Activated naive CD4-positive, alpha-beta T cell treated with anti-CD3 and anti-CD28 coated beads for 36 hours (primary cell): ENCODE data around the gene MAPKAPK5. TPM values are rescaled to one million over a fixed set of nuclear protein-coding genes. Genes with fewer than 3 reads are reported as not detected.
"Not testable (repeated sequence)": the region's sequence is repeated elsewhere in the genome, so short reads cannot be mapped to it uniquely, and the experiment has no call there.

Experiments
- CTCF ChIA-PET: fragments of 350-600 bp; sonication (Branson Sonifier 250); formaldehyde crosslinking; loops from one replicate; lab custom pipeline; 2021; ENCODE audit warnings: antibody characterized with exemption; lab: Charles Lee
- DNase-seq: peaks from one replicate; pipeline ENCODE4 v3.0.0-alpha.2; 2020
- H3K27ac Mint-ChIP-seq: one replicate; pipeline ENCODE4 v1.8.0; 2021; ENCODE audit warnings: mild to moderate bottlenecking, mixed read lengths
- H3K27me3 Mint-ChIP-seq: one replicate; pipeline ENCODE4 v1.8.0; 2021; ENCODE audit warnings: low read depth, mixed read lengths
- H3K36me3 Mint-ChIP-seq: one replicate; pipeline ENCODE4 v1.8.0; 2021; ENCODE audit warnings: low read depth, mixed read lengths
- H3K4me1 Mint-ChIP-seq: one replicate; pipeline ENCODE4 v1.8.0; 2021; ENCODE audit warnings: low read depth, mixed read lengths
- H3K4me3 Mint-ChIP-seq: one replicate; pipeline ENCODE4 v1.8.0; 2021; ENCODE audit warnings: mild to moderate bottlenecking, moderate library complexity, mixed read lengths
- H3K9me3 Mint-ChIP-seq: one replicate; pipeline ENCODE4 v1.8.0; 2021; ENCODE audit warnings: mixed read lengths
- intact Hi-C: fragments of 100-400 bp; cut with micrococcal nuclease; formaldehyde crosslinking; loops from one replicate; pipeline ENCODE4 v1.15.1; 2023
- total RNA-seq, 2 experiments: library from RNA; stranded (reverse); gene quantifications; one replicate each; pipeline ENCODE4 v1.2.3, GENCODE V29; 2021

The MAPKAPK5 gene
- total RNA-seq, 2 experiments from 2014 or later: 41.9 to 43.6 TPM

DNA sequence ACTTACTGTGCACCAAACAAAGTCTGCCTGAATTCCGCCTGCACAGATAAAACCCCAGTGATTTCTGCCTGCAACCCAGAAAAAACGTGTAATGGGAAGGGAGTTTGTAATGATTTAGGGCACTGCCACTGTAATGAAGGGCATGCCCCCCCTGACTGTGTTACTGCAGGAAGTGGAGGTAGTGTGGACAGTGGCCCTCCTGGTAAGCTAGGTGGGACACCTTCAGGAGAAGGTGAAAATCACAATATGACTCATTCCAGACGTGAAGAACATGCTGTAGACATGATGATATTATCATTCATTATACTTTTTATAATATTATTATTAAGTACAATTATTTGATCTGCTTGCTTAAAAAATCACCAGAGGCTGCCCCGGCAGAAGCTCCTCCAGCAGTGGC lies 59.2 kb downstream of the MAPKAPK5 start:
- CTCF ChIA-PET: no interaction called here
- Mint-ChIP-seq H3K27ac (no peak overlapping the region), H3K9me3 (peaks cover under 1% of the 10 kb centered on the region), H3K27me3 (no peaks in the 10 kb centered on the region), H3K36me3 (peaks cover 26% of the 10 kb centered on the region), H3K4me3 (no peak overlapping the region), H3K4me1 (no peaks in the 10 kb centered on the region)
- intact Hi-C loops: no loop called here
- no peak for DNase-seq

DNA sequence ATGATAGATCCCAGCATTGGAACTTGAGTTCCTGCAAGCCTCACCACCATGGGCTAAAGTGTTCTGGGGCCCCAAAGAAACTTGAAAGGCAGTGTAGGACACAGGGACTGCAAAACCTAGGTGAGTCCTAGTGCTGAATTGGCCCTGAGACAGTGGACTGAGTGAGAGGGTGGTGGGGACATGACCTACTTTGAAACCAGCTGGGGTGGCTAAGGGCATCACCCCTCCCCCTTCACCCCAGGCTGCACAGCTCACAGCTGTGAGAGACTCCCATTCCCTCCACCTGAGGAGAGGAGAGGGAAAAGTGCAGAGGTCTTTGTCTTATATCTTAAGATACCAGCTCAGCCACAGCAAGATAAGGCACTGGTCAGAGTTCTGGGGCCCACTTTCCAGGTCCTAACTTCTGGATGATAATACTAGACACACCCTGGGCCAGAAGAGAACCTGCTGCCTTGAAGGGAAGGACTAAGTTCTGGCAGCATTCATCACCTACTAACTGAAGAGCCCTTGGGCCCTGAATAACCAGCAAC lies 62.5 kb downstream of the MAPKAPK5 start:
- intact Hi-C loops: no loop called here
- Mint-ChIP-seq H3K27me3 (no peaks in the 10 kb centered on the region), H3K36me3 (peaks cover 29% of the 10 kb centered on the region), H3K4me1 (no peaks in the 10 kb centered on the region), H3K9me3 (peaks cover 12% of the 10 kb centered on the region), H3K4me3 (no peak overlapping the region), H3K27ac (no peak overlapping the region)
- DNase-seq: no peak
- CTCF ChIA-PET: interaction anchor here (0.6 to 1.5 kb wide), 2 partner anchors 92 to 110 kb away, joined by 3 to 6 read pairs; no protein-coding TSS in a partner anchor

DNA sequence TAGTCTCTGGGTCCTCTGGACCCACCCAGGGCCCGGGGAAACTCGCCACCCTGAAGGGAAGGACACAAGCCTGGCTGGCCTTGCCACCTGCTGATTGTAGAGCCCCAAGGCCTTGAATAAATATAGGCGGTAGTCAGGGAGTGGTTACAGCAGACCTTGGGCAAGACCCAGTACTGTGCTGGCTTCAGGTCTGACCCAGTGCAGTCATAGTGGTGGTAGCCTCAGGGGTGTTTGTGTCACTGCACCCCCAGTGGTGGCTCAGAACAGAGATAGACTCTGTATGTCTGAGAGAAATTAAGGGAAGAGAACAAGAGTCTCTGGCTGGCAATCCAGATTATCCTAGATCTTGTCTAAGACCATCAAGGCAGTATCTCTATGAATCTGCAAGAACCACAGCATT lies 63.5 kb downstream of the MAPKAPK5 start:
- Mint-ChIP-seq H3K27me3 (no peaks in the 10 kb centered on the region), H3K36me3 (peaks cover 24% of the 10 kb centered on the region), H3K9me3 (peaks cover 13% of the 10 kb centered on the region), H3K27ac (no peak overlapping the region), H3K4me1 (no peaks in the 10 kb centered on the region), H3K4me3 (no peak overlapping the region)
- intact Hi-C loops: no loop called here
- DNase-seq: no peak
- CTCF ChIA-PET: no interaction called here

DNA sequence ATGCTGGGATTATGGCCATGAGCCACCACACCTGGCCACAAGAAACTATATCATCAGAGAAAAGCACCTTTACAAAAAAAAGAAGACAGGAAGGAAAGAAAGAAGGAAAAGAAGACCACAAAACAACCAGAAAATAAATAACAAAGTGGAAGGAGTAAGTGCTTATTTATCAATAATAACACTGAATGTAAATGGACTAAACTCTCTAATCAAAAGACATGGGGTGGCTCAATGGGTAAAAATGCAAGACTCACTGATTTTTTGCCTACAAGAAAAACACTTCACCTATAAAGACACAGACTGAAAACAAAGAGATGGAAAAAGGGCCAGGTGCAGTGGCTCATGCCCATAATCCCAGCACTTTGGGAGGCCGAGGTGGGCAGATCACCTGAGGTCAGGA lies 65.7 kb downstream of the MAPKAPK5 start:
- Mint-ChIP-seq H3K27me3 (no peaks in the 10 kb centered on the region), H3K9me3 (peaks cover 13% of the 10 kb centered on the region), H3K4me1 (no peaks in the 10 kb centered on the region), H3K36me3 (peaks cover 24% of the 10 kb centered on the region), H3K27ac (no peak overlapping the region), H3K4me3 (no peak overlapping the region)
- CTCF ChIA-PET: no interaction called here
- DNase-seq: no peak
- intact Hi-C loops: no loop called here

DNA sequence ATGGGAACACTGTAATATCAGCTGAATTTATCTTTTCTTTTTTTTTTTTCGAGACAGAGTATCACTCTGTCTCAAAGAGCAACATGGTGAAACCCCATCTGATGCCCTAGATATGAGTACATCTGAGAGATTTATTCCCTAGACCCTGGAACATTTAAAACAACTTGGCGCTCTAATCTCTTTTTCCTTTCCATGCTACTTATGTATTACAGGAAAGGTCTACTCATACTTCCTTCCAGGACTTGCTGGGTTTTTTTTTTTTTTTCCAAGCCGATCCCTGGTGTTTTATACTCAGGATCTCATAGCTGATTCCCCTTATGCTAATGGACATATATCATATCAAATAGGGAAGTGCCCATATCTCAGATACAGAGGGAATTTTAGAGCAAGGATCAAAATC lies 83.1 kb downstream of the MAPKAPK5 start:
- CTCF ChIA-PET: no interaction called here
- Mint-ChIP-seq H3K36me3 (no peaks in the 10 kb centered on the region), H3K4me1 (no peaks in the 10 kb centered on the region), H3K27me3 (no peaks in the 10 kb centered on the region), H3K4me3 (no peak overlapping the region), H3K9me3 (no peaks in the 10 kb centered on the region), H3K27ac (no peak overlapping the region)
- intact Hi-C loops: no loop called here
- DNase-seq: no peak

DNA sequence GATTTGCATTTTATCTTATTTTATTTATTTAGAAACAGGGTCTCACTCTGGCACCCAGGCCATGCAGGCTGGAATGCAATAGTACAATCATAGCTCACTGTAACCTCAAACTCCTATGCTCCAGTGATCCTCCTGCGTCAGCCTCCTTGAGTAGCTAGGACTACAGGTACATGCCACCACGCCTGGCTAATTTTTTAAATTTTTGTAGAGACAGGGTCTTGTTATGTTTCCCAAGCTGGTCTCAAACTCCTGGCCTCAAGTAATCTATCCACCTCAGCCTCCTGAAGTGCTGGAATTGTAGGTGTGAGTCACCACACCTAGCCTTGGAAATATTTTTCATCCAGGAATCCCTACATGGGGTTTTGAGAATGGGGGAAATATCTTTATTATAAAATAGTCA lies 84.6 kb downstream of the MAPKAPK5 start:
- H3K36me3 Mint-ChIP-seq: no peaks in the 10 kb centered on the region
- CTCF ChIA-PET: no interaction called here
- no peaks in the 10 kb centered on the region for H3K4me1 Mint-ChIP-seq
- no peak overlapping the region for H3K4me3 Mint-ChIP-seq
- intact Hi-C loops: no loop called here
- no peak for DNase-seq
- H3K27ac Mint-ChIP-seq: no peak overlapping the region
- no peaks in the 10 kb centered on the region for H3K9me3 Mint-ChIP-seq
- H3K27me3 Mint-ChIP-seq: no peaks in the 10 kb centered on the region

DNA sequence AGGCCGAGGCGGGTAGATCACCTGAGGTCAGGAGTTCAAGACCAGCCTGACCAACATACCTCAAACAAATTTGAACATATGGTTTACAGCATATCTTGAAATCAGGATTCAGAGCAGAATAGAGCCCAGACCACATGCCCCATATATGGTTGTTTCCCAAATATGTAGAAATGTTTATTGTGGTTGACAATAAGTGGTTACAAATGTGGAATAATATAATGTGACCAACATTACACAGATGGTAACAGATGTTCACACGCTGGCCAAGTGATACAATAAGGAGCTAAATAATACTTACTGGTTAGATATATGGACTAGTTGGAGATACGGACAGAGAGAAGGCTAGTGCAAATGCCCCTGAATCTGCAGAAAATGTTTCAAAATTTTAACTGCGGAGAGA lies 85.3 kb downstream of the MAPKAPK5 start:
- CTCF ChIA-PET: interaction anchor here (0.9 to 1.0 kb wide), 2 partner anchors 10 to 115 kb away, joined by 3 to 4 read pairs; no protein-coding TSS in a partner anchor
- Mint-ChIP-seq H3K27ac (no peak overlapping the region), H3K27me3 (no peaks in the 10 kb centered on the region), H3K9me3 (no peaks in the 10 kb centered on the region), H3K4me1 (no peaks in the 10 kb centered on the region), H3K36me3 (no peaks in the 10 kb centered on the region), H3K4me3 (no peak overlapping the region)
- DNase-seq: no peak
- intact Hi-C loops: no loop called here

DNA sequence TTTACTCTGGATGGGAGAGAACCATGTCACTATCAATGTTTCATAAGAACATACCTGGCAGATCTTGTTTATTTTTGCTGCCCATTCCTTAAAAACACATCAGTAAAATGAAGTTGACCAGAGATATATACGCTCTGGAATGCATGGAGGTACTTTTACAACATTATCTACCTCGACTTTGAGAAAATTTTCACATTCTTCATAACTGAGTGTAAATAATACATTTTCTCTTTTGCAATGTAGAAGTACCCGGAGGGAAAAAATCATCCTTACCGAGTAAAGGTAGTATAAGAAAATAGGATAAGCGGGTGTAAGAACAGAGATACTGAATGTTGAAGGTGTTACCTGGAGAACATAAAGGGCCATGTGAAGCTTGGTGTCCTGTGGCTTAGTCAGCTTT lies 90.2 kb downstream of the MAPKAPK5 start:
- CTCF ChIA-PET: interaction anchor here (1.0 kb wide), 1 partner anchor 92 kb away, joined by 3 read pairs; no protein-coding TSS in a partner anchor
- no peak overlapping the region for H3K4me3 Mint-ChIP-seq
- no peaks in the 10 kb centered on the region for H3K4me1 Mint-ChIP-seq
- no peaks in the 10 kb centered on the region for H3K9me3 Mint-ChIP-seq
- intact Hi-C loops: no loop called here
- DNase-seq: no peak
- H3K27ac Mint-ChIP-seq: no peak overlapping the region
- H3K27me3 Mint-ChIP-seq: no peaks in the 10 kb centered on the region
- no peaks in the 10 kb centered on the region for H3K36me3 Mint-ChIP-seq

DNA sequence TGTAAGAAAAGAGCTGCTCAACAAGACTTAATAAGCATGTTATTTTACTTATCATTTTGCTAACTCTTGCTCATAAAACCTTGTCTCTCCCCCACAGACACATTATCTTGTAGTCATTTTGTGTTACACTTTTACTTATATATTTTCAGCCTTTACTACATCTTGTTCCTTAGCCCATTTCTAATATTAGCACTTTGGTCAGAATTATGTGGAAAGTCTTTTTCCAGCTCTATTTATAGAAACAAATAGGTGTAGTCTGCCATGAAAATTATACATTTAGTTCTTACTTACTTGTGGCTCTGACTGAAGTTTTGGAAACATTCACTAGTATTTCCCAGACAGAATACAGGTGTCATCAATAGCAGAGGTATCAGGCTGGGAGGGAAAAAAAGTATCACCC lies 94.8 kb downstream of the MAPKAPK5 start:
- intact Hi-C loops: no loop called here
- no peaks in the 10 kb centered on the region for H3K27me3 Mint-ChIP-seq
- CTCF ChIA-PET: interaction anchor here (0.7 to 1.3 kb wide), 2 partner anchors 9 to 86 kb away, joined by 4 read pairs; no protein-coding TSS in a partner anchor

DNA sequence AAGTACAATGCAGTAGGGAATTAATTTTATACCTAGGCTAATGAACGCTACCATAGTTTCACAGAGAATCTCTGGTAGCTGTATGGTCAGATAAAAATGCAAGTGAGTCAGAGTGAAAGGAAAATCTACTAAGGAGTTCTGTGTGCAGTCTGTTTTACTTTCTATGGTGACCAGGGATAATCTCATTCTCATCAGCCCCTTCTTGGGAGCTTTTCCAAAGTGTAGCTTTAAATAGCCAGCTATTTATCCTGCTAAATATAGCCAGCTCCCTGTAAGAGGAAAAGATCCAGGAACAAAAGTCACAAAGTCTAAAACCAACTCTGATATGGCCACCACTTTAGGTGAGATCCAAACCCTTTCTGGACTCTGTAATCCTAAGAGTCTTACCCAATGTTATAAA lies 95.4 kb downstream of the MAPKAPK5 start:
- intact Hi-C loops: no loop called here
- no peak for DNase-seq
- Mint-ChIP-seq H3K27me3 (no peaks in the 10 kb centered on the region), H3K9me3 (no peaks in the 10 kb centered on the region), H3K27ac (no peak overlapping the region), H3K36me3 (no peaks in the 10 kb centered on the region), H3K4me3 (no peak overlapping the region), H3K4me1 (peaks cover under 1% of the 10 kb centered on the region)
- CTCF ChIA-PET: interaction anchor here (1.1 to 1.3 kb wide), 2 partner anchors 10 to 232 kb away, joined by 4 read pairs; no protein-coding TSS in a partner anchor

More for the DNA sequence above, 94.8 kb downstream of the MAPKAPK5 start:
- Mint-ChIP-seq H3K9me3 (no peaks in the 10 kb centered on the region), H3K27ac (no peak overlapping the region), H3K36me3 (no peaks in the 10 kb centered on the region), H3K4me3 (no peak overlapping the region), H3K4me1 (no peaks in the 10 kb centered on the region)
- no peak for DNase-seq

DNA sequence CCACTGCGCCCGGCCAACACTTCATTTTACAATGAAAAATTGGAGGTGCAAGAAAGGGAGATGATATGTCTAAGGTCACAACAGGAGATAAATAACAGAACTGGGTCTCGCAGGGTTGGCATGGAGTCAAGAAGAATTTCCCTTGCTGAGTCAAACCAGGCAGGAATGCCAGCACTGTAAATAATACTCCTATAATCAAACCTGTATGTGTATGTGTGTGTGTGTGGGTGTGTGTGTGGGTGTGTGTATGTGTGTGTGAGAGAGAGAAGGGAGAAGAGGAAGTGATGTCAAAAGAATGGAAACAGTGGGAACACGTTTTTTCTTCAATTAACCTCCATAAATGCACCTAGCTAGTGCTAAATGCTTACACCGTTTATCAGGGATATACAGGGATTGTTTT lies 100.5 kb downstream of the MAPKAPK5 start:
- Mint-ChIP-seq H3K4me3 (no peak overlapping the region), H3K27ac (no peak overlapping the region), H3K9me3 (no peaks in the 10 kb centered on the region), H3K27me3 (no peaks in the 10 kb centered on the region), H3K36me3 (no peaks in the 10 kb centered on the region), H3K4me1 (peaks cover 12% of the 10 kb centered on the region)
- CTCF ChIA-PET: interaction anchor here (0.6 to 1.4 kb wide), 3 partner anchors 9 to 74 kb away, joined by 3 read pairs; no protein-coding TSS in a partner anchor
- intact Hi-C loops: no loop called here
- no peak for DNase-seq

DNA sequence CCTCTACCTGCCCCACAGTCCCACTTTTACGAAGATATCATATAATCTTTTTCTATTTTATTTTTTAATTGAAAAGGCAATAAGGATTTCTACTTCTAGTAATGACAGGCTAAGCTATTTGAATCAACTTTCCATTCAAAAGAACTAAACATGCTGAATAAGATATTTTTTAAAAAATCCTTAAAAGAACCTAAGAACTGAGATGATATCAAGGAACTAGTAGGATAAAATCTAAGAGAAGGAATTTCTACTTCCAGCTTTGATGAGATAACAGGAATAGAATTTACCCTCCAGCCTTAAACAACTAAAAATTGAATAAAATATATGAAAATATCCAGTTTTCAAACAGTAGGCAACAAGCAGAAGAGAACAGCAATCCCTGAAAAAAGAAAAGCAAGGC lies 101.9 kb downstream of the MAPKAPK5 start:
- H3K27ac Mint-ChIP-seq: no peak overlapping the region
- H3K27me3 Mint-ChIP-seq: no peaks in the 10 kb centered on the region
- intact Hi-C loops: no loop called here
- DNase-seq: no peak
- CTCF ChIA-PET: interaction anchor here (0.8 to 3.9 kb wide), 9 partner anchors 9 to 97 kb away, joined by 3 to 36 read pairs (median 4); partner anchors contain the start of genes ERP29 and TMEM116
- H3K4me1 Mint-ChIP-seq: peaks cover 17% of the 10 kb centered on the region
- no peak overlapping the region for H3K4me3 Mint-ChIP-seq
- no peaks in the 10 kb centered on the region for H3K9me3 Mint-ChIP-seq
- H3K36me3 Mint-ChIP-seq: no peaks in the 10 kb centered on the region

DNA sequence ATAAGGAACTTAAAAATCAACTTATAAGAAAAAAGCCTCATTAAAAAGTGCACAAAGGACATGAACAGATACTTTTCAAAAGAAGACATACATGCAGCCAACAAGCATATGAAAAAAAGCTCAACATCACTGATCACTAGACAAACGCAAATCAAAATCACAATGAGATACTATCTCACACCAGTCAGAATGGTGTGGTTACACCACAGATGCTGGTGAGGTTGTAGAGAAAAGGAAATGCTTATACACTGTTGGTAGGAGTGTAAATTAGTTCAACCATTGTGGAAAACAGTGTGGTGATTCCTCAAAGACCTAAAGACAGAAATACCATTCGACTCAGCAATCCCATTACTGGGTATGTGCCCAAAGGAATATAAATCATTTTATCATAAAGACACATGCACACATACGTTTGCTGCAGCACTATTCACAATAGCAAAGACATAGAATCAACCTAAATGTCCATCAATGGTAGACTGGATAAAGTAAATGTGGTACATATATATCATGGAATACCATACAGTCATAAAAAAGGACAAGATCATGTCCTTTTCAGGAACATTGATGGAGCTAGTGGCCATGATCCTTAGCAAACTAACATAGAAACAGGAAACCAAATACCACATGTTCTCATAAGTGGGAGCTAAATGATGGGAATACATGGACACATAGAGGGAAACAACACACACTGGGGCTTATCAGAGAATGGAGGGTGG lies 109.1 kb downstream of the MAPKAPK5 start:
- H3K27ac Mint-ChIP-seq, DNase-seq, H3K36me3 Mint-ChIP-seq, H3K9me3 Mint-ChIP-seq, intact Hi-C loops, H3K4me3 Mint-ChIP-seq, H3K27me3 Mint-ChIP-seq: not testable (repeated sequence)
- CTCF ChIA-PET: interaction anchor here (1.3 kb wide), 1 partner anchor 8 kb away, joined by 3 read pairs; no protein-coding TSS in a partner anchor
- H3K4me1 Mint-ChIP-seq: peaks cover 25% of the 10 kb centered on the region
